HepG2 (cell line): ENCODE results near the gene TOP2A. TPM values are rescaled to one million over a fixed set of nuclear protein-coding genes. Genes with fewer than 3 reads are reported as not detected.

ENCODE experiments used
- ADNP ChIP-seq: sonication (generic); formaldehyde crosslinking; IDR thresholded peaks from 2 replicates; pipeline ENCODE4 v1.4.0; 2020; ENCODE audit warnings: missing genetic modification reagents
- FOXA3 ChIP-seq: IDR thresholded peaks from 2 replicates; pipeline ENCODE4 v1.6.1; 2016; ENCODE audit warnings: missing genetic modification reagents, missing compliant biosample characterization
- HNRNPK ChIP-seq: fragments of 200-400 bp; formaldehyde crosslinking; IDR thresholded peaks from 2 replicates; pipeline ENCODE4 v1.6.1; 2018; ENCODE audit warnings: low read length, low read depth, moderate library complexity, mild to moderate bottlenecking; ENCODE audit not compliant: poor library complexity, severe bottlenecking
- NFE2 ChIP-seq: sonication (generic); formaldehyde crosslinking; IDR thresholded peaks from 2 replicates; pipeline ENCODE4 v1.4.0; 2020; ENCODE audit warnings: missing genetic modification reagents
- PHF20 ChIP-seq: sonication (generic); formaldehyde crosslinking; IDR thresholded peaks from 2 replicates; pipeline ENCODE4 v1.5.0; 2020; ENCODE audit warnings: mild to moderate bottlenecking, missing genetic modification reagents
- SETDB1 ChIP-seq: sonication (generic); formaldehyde crosslinking; IDR thresholded peaks from 2 replicates; pipeline ENCODE4 v1.5.1; 2020; ENCODE audit warnings: missing genetic modification reagents, mild to moderate bottlenecking, borderline replicate concordance
- SIX1 ChIP-seq: sonication (generic); formaldehyde crosslinking; IDR thresholded peaks from 2 replicates; pipeline ENCODE4 v1.4.0; 2020; ENCODE audit warnings: missing genetic modification reagents, borderline replicate concordance
- SOX6 ChIP-seq, 2 experiments: fragments of 450-650 bp in 1 of 2; sonication (generic) in 1 of 2; formaldehyde crosslinking in 1 of 2; IDR thresholded peaks; 2 replicates each; pipeline versions ENCODE4 v1.4.0 to v1.6.1; 2017 to 2020; ENCODE audit warnings: antibody characterized with exemption in 1 of 2, mild to moderate bottlenecking in 1 of 2, missing genetic modification reagents in 1 of 2
- ZFP37 ChIP-seq: sonication (generic); formaldehyde crosslinking; IDR thresholded peaks from 2 replicates; pipeline ENCODE4 v1.4.0; 2020; ENCODE audit warnings: missing genetic modification reagents, borderline replicate concordance
- ZKSCAN8 ChIP-seq: IDR thresholded peaks from 2 replicates; pipeline ENCODE4 v1.6.1; 2016; ENCODE audit warnings: borderline replicate concordance, missing genetic modification reagents, missing compliant biosample characterization
- ZNF333 ChIP-seq: sonication (generic); formaldehyde crosslinking; IDR thresholded peaks from 2 replicates; pipeline ENCODE4 v1.4.0; 2020; ENCODE audit warnings: mild to moderate bottlenecking, missing genetic modification reagents, borderline replicate concordance
- ZNF367 ChIP-seq: sonication (generic); formaldehyde crosslinking; IDR thresholded peaks from 2 replicates; pipeline ENCODE4 v1.4.0; 2020; ENCODE audit warnings: missing genetic modification reagents, borderline replicate concordance
- ZNF619 ChIP-seq: sonication (generic); formaldehyde crosslinking; IDR thresholded peaks from 2 replicates; pipeline ENCODE4 v1.4.0; 2020; ENCODE audit warnings: mild to moderate bottlenecking, missing genetic modification reagents
- ZNF660 ChIP-seq: sonication (generic); formaldehyde crosslinking; IDR thresholded peaks from 2 replicates; pipeline ENCODE4 v1.5.1; 2020; ENCODE audit warnings: mild to moderate bottlenecking, low read depth, missing genetic modification reagents, borderline replicate concordance
- ZNF788 ChIP-seq: sonication (generic); formaldehyde crosslinking; IDR thresholded peaks from 2 replicates; pipeline ENCODE4 v1.5.0; 2020; ENCODE audit warnings: mild to moderate bottlenecking, missing genetic modification reagents, borderline replicate concordance
- polyA plus RNA-seq, 8 experiments: library from polyadenylated mRNA; depleted of rRNA in 3 of 8; stranded (reverse) in 7 of 8; unstranded in 1 of 8; fragments of >200 nt; fragmentation: Illumina TruSeq in 4 of 8; extraction: Trizol in 4 of 8; gene quantifications; 2 replicates each; pipeline versions ENCODE4 v1.2.1 to v1.2.3, GENCODE V29; 2011 to 2016; ENCODE audit warnings: low read depth in 4 of 8, missing spikeins in 1 of 8, mixed read lengths in 1 of 8; ENCODE audit not compliant: insufficient read depth in 1 of 8
- total RNA-seq, 5 experiments: library from RNA; depleted of rRNA; stranded (reverse); fragments of >200 nt; fragmentation: Illumina TruSeq; extraction: Trizol; gene quantifications; 2 replicates each; pipeline ENCODE4 v1.2.3, GENCODE V29; 2016; ENCODE audit warnings: low read depth in 1 of 5
- TF ChIP-seq, protein P1 (sequence below): IDR thresholded peaks from 2 replicates; pipeline ENCODE4 v1.6.1; 2016; ENCODE audit warnings: mild to moderate bottlenecking, missing biosample characterization, missing genetic modification reagents
- TF ChIP-seq, protein P2 (sequence below): sonication (generic); formaldehyde crosslinking; IDR thresholded peaks from 2 replicates; pipeline ENCODE4 v1.4.0; 2020; ENCODE audit warnings: mild to moderate bottlenecking, missing genetic modification reagents
- TF ChIP-seq, protein P3 (sequence below): sonication (generic); formaldehyde crosslinking; IDR thresholded peaks from 2 replicates; pipeline ENCODE4 v1.9.0; 2021; ENCODE audit warnings: missing genetic modification reagents, borderline replicate concordance
- TF ChIP-seq, protein P4 (sequence below): IDR thresholded peaks from 2 replicates; pipeline ENCODE4 v1.6.1; 2016; ENCODE audit warnings: low read depth, missing genetic modification reagents, missing compliant biosample characterization

The TOP2A gene
- total and polyA plus RNA-seq, 2 of the 13 experiments (the other 11 are each of a cell fraction or from before 2014, with no cell fraction given), result 108 to 327 TPM

DNA sequence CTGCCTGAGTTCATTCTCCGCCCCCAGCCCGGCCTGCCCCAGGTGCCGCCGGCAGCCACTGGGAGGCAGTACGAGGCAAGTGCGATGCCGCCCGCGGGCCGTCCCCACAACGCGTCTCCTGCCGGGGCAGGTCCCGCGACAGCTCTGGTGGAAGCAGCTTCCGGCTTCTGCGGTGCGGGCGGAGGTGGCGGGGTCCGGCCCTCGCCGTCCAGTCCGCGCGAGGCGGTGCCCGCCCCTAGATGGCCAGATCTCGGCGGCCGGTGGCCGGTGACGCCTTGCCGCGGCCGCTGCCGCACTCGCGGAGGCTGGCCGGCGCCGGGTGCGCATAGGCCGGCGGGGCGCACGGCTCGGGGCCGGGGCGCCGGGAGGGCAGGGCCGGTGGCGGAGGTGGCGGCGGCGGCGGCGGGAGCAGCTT is 55.0 kb downstream of the TOP2A start (continued):
- TF ChIP-seq ZNF619 (CRISPR knock-in tag), result 0 out of 2 replicates have a peak, but pooled peaks have one; percentile 24
- TF ChIP-seq, protein P1, sequence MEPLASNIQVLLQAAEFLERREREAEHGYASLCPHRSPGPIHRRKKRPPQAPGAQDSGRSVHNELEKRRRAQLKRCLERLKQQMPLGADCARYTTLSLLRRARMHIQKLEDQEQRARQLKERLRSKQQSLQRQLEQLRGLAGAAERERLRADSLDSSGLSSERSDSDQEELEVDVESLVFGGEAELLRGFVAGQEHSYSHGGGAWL (CRISPR knock-in tag), result peak; percentile 74; the same call in 1 of the 2 replicates
- TF ChIP-seq, protein P2, sequence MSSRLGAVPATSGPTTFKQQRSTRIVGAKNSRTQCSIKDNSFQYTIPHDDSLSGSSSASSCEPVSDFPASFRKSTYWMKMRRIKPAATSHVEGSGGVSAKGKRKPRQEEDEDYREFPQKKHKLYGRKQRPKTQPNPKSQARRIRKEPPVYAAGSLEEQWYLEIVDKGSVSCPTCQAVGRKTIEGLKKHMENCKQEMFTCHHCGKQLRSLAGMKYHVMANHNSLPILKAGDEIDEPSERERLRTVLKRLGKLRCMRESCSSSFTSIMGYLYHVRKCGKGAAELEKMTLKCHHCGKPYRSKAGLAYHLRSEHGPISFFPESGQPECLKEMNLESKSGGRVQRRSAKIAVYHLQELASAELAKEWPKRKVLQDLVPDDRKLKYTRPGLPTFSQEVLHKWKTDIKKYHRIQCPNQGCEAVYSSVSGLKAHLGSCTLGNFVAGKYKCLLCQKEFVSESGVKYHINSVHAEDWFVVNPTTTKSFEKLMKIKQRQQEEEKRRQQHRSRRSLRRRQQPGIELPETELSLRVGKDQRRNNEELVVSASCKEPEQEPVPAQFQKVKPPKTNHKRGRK (CRISPR knock-in tag), result no peak
- TF ChIP-seq SOX6 (IDR thresholded peaks at IDR 0.05), result no peak
- peak; percentile 72 for TF ChIP-seq SOX6 (CRISPR knock-in tag; IDR thresholded peaks at IDR 0.05)
- TF ChIP-seq, protein P3, sequence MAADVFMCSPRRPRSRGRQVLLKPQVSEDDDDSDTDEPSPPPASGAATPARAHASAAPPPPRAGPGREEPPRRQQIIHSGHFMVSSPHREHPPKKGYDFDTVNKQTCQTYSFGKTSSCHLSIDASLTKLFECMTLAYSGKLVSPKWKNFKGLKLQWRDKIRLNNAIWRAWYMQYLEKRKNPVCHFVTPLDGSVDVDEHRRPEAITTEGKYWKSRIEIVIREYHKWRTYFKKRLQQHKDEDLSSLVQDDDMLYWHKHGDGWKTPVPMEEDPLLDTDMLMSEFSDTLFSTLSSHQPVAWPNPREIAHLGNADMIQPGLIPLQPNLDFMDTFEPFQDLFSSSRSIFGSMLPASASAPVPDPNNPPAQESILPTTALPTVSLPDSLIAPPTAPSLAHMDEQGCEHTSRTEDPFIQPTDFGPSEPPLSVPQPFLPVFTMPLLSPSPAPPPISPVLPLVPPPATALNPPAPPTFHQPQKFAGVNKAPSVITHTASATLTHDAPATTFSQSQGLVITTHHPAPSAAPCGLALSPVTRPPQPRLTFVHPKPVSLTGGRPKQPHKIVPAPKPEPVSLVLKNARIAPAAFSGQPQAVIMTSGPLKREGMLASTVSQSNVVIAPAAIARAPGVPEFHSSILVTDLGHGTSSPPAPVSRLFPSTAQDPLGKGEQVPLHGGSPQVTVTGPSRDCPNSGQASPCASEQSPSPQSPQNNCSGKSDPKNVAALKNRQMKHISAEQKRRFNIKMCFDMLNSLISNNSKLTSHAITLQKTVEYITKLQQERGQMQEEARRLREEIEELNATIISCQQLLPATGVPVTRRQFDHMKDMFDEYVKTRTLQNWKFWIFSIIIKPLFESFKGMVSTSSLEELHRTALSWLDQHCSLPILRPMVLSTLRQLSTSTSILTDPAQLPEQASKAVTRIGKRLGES (CRISPR knock-in tag), result no peak; the same call in 1 of the 2 replicates
- peak; percentile 61 for TF ChIP-seq HNRNPK
- TF ChIP-seq ZNF367, result no peak
- TF ChIP-seq, protein P4, sequence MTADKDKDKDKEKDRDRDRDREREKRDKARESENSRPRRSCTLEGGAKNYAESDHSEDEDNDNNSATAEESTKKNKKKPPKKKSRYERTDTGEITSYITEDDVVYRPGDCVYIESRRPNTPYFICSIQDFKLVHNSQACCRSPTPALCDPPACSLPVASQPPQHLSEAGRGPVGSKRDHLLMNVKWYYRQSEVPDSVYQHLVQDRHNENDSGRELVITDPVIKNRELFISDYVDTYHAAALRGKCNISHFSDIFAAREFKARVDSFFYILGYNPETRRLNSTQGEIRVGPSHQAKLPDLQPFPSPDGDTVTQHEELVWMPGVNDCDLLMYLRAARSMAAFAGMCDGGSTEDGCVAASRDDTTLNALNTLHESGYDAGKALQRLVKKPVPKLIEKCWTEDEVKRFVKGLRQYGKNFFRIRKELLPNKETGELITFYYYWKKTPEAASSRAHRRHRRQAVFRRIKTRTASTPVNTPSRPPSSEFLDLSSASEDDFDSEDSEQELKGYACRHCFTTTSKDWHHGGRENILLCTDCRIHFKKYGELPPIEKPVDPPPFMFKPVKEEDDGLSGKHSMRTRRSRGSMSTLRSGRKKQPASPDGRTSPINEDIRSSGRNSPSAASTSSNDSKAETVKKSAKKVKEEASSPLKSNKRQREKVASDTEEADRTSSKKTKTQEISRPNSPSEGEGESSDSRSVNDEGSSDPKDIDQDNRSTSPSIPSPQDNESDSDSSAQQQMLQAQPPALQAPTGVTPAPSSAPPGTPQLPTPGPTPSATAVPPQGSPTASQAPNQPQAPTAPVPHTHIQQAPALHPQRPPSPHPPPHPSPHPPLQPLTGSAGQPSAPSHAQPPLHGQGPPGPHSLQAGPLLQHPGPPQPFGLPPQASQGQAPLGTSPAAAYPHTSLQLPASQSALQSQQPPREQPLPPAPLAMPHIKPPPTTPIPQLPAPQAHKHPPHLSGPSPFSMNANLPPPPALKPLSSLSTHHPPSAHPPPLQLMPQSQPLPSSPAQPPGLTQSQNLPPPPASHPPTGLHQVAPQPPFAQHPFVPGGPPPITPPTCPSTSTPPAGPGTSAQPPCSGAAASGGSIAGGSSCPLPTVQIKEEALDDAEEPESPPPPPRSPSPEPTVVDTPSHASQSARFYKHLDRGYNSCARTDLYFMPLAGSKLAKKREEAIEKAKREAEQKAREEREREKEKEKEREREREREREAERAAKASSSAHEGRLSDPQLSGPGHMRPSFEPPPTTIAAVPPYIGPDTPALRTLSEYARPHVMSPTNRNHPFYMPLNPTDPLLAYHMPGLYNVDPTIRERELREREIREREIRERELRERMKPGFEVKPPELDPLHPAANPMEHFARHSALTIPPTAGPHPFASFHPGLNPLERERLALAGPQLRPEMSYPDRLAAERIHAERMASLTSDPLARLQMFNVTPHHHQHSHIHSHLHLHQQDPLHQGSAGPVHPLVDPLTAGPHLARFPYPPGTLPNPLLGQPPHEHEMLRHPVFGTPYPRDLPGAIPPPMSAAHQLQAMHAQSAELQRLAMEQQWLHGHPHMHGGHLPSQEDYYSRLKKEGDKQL (CRISPR knock-in tag), result 0 out of 2 replicates have a peak, but pooled peaks have one; percentile 14
- peak; percentile 77 for TF ChIP-seq PHF20 (CRISPR knock-in tag)
- peak; percentile 41; the same call in 1 of the 2 replicates for TF ChIP-seq ADNP
- peak; percentile 32; the same call in 1 of the 2 replicates for TF ChIP-seq NFE2 (CRISPR knock-in tag)
- peak; percentile 53 for TF ChIP-seq FOXA3 (CRISPR knock-in tag)
- no peak for TF ChIP-seq ZNF660 (CRISPR knock-in tag)
- TF ChIP-seq SIX1, result 0 out of 2 replicates have a peak, but pooled peaks have one; percentile 54
- TF ChIP-seq SETDB1 (CRISPR knock-in tag), result no peak
- peak; percentile 91 for TF ChIP-seq ZNF788 (CRISPR knock-in tag)
- 0 out of 2 replicates have a peak, but pooled peaks have one; percentile 42 for TF ChIP-seq ZFP37 (CRISPR knock-in tag)
- peak; percentile 83; the same call in 1 of the 2 replicates for TF ChIP-seq ZKSCAN8 (CRISPR knock-in tag)
- TF ChIP-seq ZNF333 (CRISPR knock-in tag), result no peak; the same call in 1 of the 2 replicates
